ENCODE measurements around the gene IL17RB. TPM values are rescaled to one million over a fixed set of nuclear protein-coding genes. Genes with fewer than 3 reads are reported as not detected.
A peak's percentile ranks its signal among the peaks of the same experiment; 100 is the strongest.

IL17RB gene, protein sequence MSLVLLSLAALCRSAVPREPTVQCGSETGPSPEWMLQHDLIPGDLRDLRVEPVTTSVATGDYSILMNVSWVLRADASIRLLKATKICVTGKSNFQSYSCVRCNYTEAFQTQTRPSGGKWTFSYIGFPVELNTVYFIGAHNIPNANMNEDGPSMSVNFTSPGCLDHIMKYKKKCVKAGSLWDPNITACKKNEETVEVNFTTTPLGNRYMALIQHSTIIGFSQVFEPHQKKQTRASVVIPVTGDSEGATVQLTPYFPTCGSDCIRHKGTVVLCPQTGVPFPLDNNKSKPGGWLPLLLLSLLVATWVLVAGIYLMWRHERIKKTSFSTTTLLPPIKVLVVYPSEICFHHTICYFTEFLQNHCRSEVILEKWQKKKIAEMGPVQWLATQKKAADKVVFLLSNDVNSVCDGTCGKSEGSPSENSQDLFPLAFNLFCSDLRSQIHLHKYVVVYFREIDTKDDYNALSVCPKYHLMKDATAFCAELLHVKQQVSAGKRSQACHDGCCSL
- not detected for total RNA-seq (2021; fragmentation: NEBNext Ultra II Directional; extraction: Animal tissue kit (Norgen Biotek cat#: 25700))
- long read RNA-seq, partial matches to known transcripts = 0 of 1 reads
- long read RNA-seq, other reads (novel, unspliced or antisense) = 1 of 1 reads

DNA sequence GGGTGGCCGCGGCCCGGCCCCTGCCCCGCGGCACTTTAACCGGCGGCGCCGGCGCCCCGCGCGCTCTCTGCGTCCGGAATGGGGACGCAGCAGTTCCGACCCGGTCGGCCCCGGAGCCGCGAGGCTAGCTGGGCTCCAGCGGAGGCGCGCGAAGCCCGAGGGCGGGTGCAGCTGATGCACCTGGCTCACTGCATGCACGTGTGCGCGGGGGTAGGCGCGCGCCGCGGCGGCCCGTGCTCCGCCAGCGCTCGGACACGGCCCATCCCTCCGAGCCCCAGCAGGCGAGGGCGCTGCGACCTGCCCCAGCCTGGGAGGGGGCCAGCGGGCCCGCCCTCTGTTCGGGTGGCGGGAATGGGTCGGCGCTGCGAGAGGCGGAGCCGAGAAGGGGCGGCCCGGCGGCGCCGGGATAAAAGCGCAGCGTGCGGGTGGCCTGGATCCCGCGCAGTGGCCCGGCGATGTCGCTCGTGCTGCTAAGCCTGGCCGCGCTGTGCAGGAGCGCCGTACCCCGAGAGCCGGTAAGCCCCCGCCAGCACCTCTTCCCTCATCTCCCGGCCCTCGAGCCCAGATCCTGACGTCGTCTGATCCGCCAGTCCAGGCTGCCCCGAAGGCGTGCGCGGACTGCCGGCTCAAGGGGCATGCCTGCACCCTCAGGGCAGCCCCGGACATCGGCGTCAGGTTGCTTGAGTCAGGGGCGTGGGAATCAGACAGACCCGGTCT is at the start of gene IL17RB, which contains the start of gene CHDH:
Gene IL17RB (plus strand): TSS at position 435 of the 717 bp plus-strand sequence. CDS start 21 bp downstream, at position 456.
Gene CHDH (minus strand): TSS at position 286 of the 717 bp plus-strand sequence. CDS start 22,411 bp downstream, outside the sequence.
- DNase-seq = no peak
- no peaks in the 10 kb centered on the region for H3K36me3 Mint-ChIP-seq (ENCODE audit: low read depth)
- H3K4me1 Mint-ChIP-seq (ENCODE audit: low read depth) = no peaks in the 10 kb centered on the region
- TF ChIP-seq, protein P1, sequence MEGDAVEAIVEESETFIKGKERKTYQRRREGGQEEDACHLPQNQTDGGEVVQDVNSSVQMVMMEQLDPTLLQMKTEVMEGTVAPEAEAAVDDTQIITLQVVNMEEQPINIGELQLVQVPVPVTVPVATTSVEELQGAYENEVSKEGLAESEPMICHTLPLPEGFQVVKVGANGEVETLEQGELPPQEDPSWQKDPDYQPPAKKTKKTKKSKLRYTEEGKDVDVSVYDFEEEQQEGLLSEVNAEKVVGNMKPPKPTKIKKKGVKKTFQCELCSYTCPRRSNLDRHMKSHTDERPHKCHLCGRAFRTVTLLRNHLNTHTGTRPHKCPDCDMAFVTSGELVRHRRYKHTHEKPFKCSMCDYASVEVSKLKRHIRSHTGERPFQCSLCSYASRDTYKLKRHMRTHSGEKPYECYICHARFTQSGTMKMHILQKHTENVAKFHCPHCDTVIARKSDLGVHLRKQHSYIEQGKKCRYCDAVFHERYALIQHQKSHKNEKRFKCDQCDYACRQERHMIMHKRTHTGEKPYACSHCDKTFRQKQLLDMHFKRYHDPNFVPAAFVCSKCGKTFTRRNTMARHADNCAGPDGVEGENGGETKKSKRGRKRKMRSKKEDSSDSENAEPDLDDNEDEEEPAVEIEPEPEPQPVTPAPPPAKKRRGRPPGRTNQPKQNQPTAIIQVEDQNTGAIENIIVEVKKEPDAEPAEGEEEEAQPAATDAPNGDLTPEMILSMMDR (IDR thresholded peaks at IDR 0.05) = no peak
- H3K4me3 Mint-ChIP-seq = peak within 1 kb of the TSS; percentile 29
- no peak within 1 kb of the TSS for H3K27ac Mint-ChIP-seq
- H3K9me3 Mint-ChIP-seq = no peaks in the 10 kb centered on the region
- H3K27me3 Mint-ChIP-seq (ENCODE audit: insufficient read depth) = peaks cover 43% of the 10 kb centered on the region

DNA sequence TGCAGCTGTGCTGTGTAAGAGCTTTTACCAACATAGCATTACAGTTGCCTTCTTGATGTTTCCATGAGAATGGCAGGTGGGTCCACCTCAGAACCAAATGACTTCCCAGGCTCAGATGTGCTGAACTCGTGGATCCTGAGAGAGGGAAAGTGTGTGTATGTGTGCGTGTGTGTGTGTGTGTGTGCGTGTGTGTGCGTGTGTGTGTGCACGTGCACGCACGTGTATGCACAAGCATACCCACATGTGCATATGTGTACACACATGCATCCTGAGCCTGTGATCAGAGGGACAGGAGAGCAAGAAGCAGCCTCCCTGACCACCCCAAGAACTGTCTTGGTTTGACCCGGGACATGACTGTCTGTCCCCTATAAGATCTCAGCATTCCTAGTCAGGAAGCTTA is 48.2 kb upstream of the IL17RB start:
- Mint-ChIP-seq H3K4me3 (no peak overlapping the region), H3K36me3 (ENCODE audit: low read depth) (no peaks in the 10 kb centered on the region), H3K27ac (no peak overlapping the region), H3K4me1 (ENCODE audit: low read depth) (peaks cover 27% of the 10 kb centered on the region), H3K27me3 (ENCODE audit: insufficient read depth) (peaks cover 2% of the 10 kb centered on the region), H3K9me3 (no peaks in the 10 kb centered on the region)
- TF ChIP-seq, protein P1 (IDR thresholded peaks at IDR 0.05) = no peak
- DNase-seq = no peak

DNA sequence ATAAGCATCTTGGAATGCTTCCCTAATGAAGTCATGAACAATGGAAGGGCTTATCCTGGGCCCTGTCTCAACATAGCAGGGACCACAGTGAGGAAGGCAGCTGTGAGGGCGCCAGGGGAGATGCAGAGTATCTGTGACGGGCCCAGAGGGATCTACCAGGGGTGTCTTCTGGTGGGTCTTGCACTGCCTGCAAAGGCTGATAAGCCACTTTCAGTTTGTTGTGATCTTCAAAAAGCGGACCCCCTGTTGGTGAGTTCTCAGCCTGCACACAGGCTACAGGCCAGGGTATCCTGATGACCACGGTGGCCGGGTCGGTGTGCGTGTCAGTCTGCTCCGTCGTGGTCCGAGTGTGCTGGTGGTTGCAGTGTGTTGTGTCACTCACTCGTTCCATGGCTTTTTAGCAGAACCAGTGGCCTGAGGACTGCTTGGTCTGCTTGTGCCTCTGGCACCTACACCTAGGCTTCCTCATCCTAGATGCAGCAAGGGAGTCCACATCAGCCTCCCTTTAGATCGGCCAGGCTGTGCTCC is 47.0 kb upstream of the IL17RB start:
- Mint-ChIP-seq H3K9me3 (no peaks in the 10 kb centered on the region), H3K4me3 (no peak overlapping the region), H3K36me3 (ENCODE audit: low read depth) (no peaks in the 10 kb centered on the region), H3K27me3 (ENCODE audit: insufficient read depth) (peaks cover 3% of the 10 kb centered on the region), H3K27ac (no peak overlapping the region), H3K4me1 (ENCODE audit: low read depth) (peaks cover 31% of the 10 kb centered on the region)
- DNase-seq = no peak
- TF ChIP-seq, protein P1 (IDR thresholded peaks at IDR 0.05) = peak; percentile 13; the same call in 1 of the 2 replicates

DNA sequence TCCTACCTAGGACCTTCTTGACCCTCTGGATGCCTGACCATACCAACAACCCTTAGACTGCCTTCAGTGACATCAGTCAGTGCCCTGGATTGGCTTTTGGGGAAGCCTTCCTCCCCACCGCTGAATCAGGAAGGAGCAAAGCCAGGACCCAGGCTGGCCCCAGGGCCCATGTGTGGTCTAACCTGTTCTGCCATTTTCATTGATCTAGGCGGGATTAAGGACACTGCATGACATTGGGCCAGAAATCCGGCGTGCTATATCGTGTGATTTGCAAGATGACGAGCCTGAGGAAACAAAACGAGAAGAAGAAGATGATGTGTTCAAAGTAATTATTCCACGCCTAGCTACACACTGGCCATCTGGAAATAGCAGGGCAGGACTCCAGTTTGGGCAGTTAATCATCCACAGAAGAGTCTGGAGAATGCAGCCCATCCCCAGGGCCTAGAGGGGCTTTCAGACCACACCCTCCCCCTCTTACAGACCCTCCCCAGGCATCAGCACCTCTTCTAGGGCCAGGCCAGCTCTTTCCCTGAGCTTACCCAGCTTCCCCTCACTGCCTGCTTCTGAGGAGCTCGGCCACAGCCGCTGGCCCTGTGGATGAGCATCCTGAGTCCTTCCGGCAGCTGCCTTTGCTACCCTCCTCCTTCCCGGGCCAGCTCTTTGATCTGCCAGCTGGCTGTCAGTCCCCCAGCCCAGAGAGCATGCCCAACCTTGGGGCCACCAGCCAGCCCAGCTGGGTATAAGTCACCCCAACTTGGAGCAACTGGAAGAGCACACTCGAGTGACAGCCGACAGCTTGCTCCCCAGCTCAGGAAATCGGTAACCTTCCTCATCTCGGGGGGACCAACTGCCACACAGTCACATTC is 46.1 kb upstream of the IL17RB start:
- DNase-seq = no peak
- Mint-ChIP-seq H3K4me3 (no peak overlapping the region), H3K9me3 (no peaks in the 10 kb centered on the region), H3K36me3 (ENCODE audit: low read depth) (no peaks in the 10 kb centered on the region), H3K27ac (no peak overlapping the region), H3K4me1 (ENCODE audit: low read depth) (peaks cover 31% of the 10 kb centered on the region), H3K27me3 (ENCODE audit: insufficient read depth) (peaks cover 3% of the 10 kb centered on the region)
- TF ChIP-seq, protein P1 (IDR thresholded peaks at IDR 0.05) = no peak

Data from HFFc6 (cell line).